HepG2 (cell line): ENCODE results near the gene TSC22D1. TPM values are rescaled to one million over a fixed set of nuclear protein-coding genes. Genes with fewer than 3 reads are reported as not detected.

Experiments used
- ATAC-seq: fragments of 200-7000 bp; cut with Tn5 transposase; 3 replicates; pipeline ENCODE4 v1.9.1; 2020; ENCODE audit warnings: mild to moderate bottlenecking, moderate library complexity
- BruUV-seq: library from RNA; stranded (reverse); fragments of 400-500 nt; replicated peaks from 2 replicates; lab custom pipeline; 2021; lab: Mats Ljungman, UMichigan
- CTCF ChIA-PET: fragments of 300-600 bp; formaldehyde crosslinking; extraction: SDS; loops from one replicate; lab custom pipeline; 2021; ENCODE audit warnings: low total read pairs, inconsistent platforms, low intra/inter-chr PET ratio; lab: Yijun Ruan, JAX
- POLR2A ChIA-PET: fragments of 350-600 bp; sonication (Branson Sonifier 250); formaldehyde crosslinking; loops from one replicate; lab custom pipeline; 2020; ENCODE audit warnings: antibody characterized with exemption, inconsistent platforms; lab: Yijun Ruan, JAX
- DNase-seq: peaks from one replicate; pipeline ENCODE4 v3.0.0-alpha.2; 2015; ENCODE audit warnings: low spot score
- FAIRE-seq: peaks from 3 replicates; lab custom pipeline; 2011; peaks lifted over from hg19 to GRCh38; lab: Jason Lieb, UNC
- H2AFZ ChIP-seq: one replicate; pipeline ENCODE4 v1.6.1; 2011; ENCODE audit warnings: low read length, inconsistent platforms
- H3K27ac ChIP-seq: fragments of 300-600 bp; 3 replicates; pipeline ENCODE4 v1.8.0; 2011; ENCODE audit warnings: mixed run types, mild to moderate bottlenecking, mixed read lengths, low read length, inconsistent platforms; ENCODE audit not compliant: insufficient read depth; ENCODE audit errors: extremely low read length
- H3K27me3 ChIP-seq, 2 experiments: fragments of 200-600 bp in 1 of 2; 2 replicates in 1 of 2; 3 replicates in 1 of 2; pipeline versions ENCODE4 v1.6.0 to v1.8.0; 2011; ENCODE audit warnings: low read length in 2 of 2, mild to moderate bottlenecking in 2 of 2, moderate library complexity in 2 of 2, inconsistent platforms in 1 of 2; ENCODE audit not compliant: insufficient read depth in 2 of 2, control insufficient read depth in 1 of 2
- H3K36me3 ChIP-seq, 2 experiments: fragments of 200-600 bp in 1 of 2; replicated peaks in 1 of 2; 2 replicates in 1 of 2; 3 replicates in 1 of 2; pipeline versions ENCODE4 v1.5.1 to v1.8.0; 2011; ENCODE audit warnings: low read length in 2 of 2, inconsistent platforms in 1 of 2; ENCODE audit not compliant: insufficient read depth in 2 of 2, control insufficient read depth in 1 of 2
- H3K4me1 ChIP-seq: 2 replicates; pipeline ENCODE4 v1.5.1; 2012; ENCODE audit warnings: low read length, inconsistent platforms; ENCODE audit not compliant: insufficient read depth
- H3K4me2 ChIP-seq: 2 replicates; pipeline ENCODE4 v1.6.0; 2011; ENCODE audit warnings: low read depth, low read length, inconsistent platforms
- H3K4me3 ChIP-seq, 3 experiments: fragments of 200-600 bp in 1 of 3; sonication (generic), shearing (Covaris generic) in 1 of 3; replicated peaks in 1 of 3; 2 replicates each; pipeline ENCODE4 v1.5.1; 2011 to 2016; ENCODE audit warnings: low read length in 3 of 3, inconsistent platforms in 2 of 3, low read depth in 2 of 3, mild to moderate bottlenecking in 2 of 3, control low read depth in 1 of 3, mixed read lengths in 1 of 3; ENCODE audit not compliant: insufficient read depth in 1 of 3
- H3K79me2 ChIP-seq: one replicate; pipeline ENCODE4 v1.6.1; 2011; ENCODE audit warnings: low read length, inconsistent platforms; ENCODE audit not compliant: insufficient read depth
- H3K9ac ChIP-seq: 2 replicates; pipeline ENCODE4 v1.6.0; 2011; ENCODE audit warnings: mild to moderate bottlenecking, low read depth, low read length, inconsistent platforms; ENCODE audit not compliant: insufficient read depth
- H3K9me3 ChIP-seq: 2 replicates; pipeline ENCODE4 v1.5.1; 2012; ENCODE audit warnings: mild to moderate bottlenecking, low read length
- H4K20me1 ChIP-seq: 2 replicates; pipeline ENCODE4 v1.6.0; 2011; ENCODE audit warnings: inconsistent platforms, mild to moderate bottlenecking, low read length, moderate library complexity; ENCODE audit not compliant: insufficient read depth
- ELF4 ChIP-seq: sonication (generic); formaldehyde crosslinking; IDR thresholded peaks from 2 replicates; pipeline ENCODE4 v1.5.0; 2020; ENCODE audit warnings: missing genetic modification reagents, mild to moderate bottlenecking, moderate library complexity, borderline replicate concordance
- HDAC2 ChIP-seq: sonication (generic); formaldehyde crosslinking; IDR thresholded peaks from 2 replicates; pipeline ENCODE4 v1.4.0; 2020; ENCODE audit warnings: missing genetic modification reagents
- KDM2A ChIP-seq: sonication (generic); formaldehyde crosslinking; IDR thresholded peaks from 2 replicates; pipeline ENCODE4 v1.4.0; 2020; ENCODE audit warnings: low read depth, missing genetic modification reagents, borderline replicate concordance
- MEF2D ChIP-seq: sonication (generic); formaldehyde crosslinking; IDR thresholded peaks from 2 replicates; pipeline ENCODE4 v1.5.1; 2020; ENCODE audit warnings: mild to moderate bottlenecking, missing genetic modification reagents
- NCOR1 ChIP-seq: fragments of 200-600 bp; sonication (generic); IDR thresholded peaks from 2 replicates; pipeline ENCODE4 v1.7.0; 2017; ENCODE audit warnings: antibody characterized with exemption, low read length, borderline replicate concordance
- NR2F6 ChIP-seq, 2 experiments: IDR thresholded peaks; 2 replicates each; pipeline ENCODE4 v1.6.1; 2016; ENCODE audit warnings: antibody characterized with exemption in 1 of 2, mild to moderate bottlenecking in 1 of 2
- POLR2G ChIP-seq: fragments of 200-400 bp; formaldehyde crosslinking; IDR thresholded peaks from 2 replicates; pipeline ENCODE4 v1.6.1; 2018; ENCODE audit warnings: mild to moderate bottlenecking, low read depth, low read length, moderate library complexity
- RXRB ChIP-seq: IDR thresholded peaks from 2 replicates; pipeline ENCODE4 v1.6.1; 2016; ENCODE audit warnings: borderline replicate concordance, missing genetic modification reagents, missing compliant biosample characterization
- SAP130 ChIP-seq: IDR thresholded peaks from 2 replicates; pipeline ENCODE4 v1.6.1; 2016; ENCODE audit warnings: low read depth
- SOX13 ChIP-seq, 3 experiments: fragments of 450-650 bp in 1 of 3; sonication (generic) in 1 of 3; formaldehyde crosslinking in 1 of 3; IDR thresholded peaks in 2 of 3; conservative IDR thresholded peaks in 1 of 3; 2 replicates each; pipeline versions ENCODE4 v1.5.0 to v1.6.1; 2016 to 2020; ENCODE audit warnings: antibody characterized with exemption in 1 of 3, mild to moderate bottlenecking in 1 of 3, missing compliant biosample characterization in 1 of 3, missing genetic modification reagents in 1 of 3, moderate library complexity in 1 of 3
- SP5 ChIP-seq: IDR thresholded peaks from 2 replicates; pipeline ENCODE4 v1.6.1; 2016; ENCODE audit warnings: low read depth, borderline replicate concordance
- TFAP4 ChIP-seq: sonication (generic); IDR thresholded peaks from 2 replicates; pipeline ENCODE4 v1.6.1; 2016; ENCODE audit warnings: low read depth, borderline replicate concordance
- TFDP2 ChIP-seq: sonication (generic); formaldehyde crosslinking; IDR thresholded peaks from 2 replicates; pipeline ENCODE4 v1.4.0; 2020; ENCODE audit warnings: missing genetic modification reagents
- ZFX ChIP-seq: sonication (generic); formaldehyde crosslinking; IDR thresholded peaks from 2 replicates; pipeline ENCODE4 v1.4.0; 2020; ENCODE audit warnings: mild to moderate bottlenecking, low read depth, missing genetic modification reagents, moderate library complexity
- ZNF644 ChIP-seq: IDR thresholded peaks from 2 replicates; pipeline ENCODE4 v1.6.1; 2016; ENCODE audit warnings: low read depth
- WGBS: methylation state at CpG from one replicate; pipeline ENCODE4 v1.1.6; 2017; ENCODE audit warnings: low lambda C conversion rate; 5-methylcytosine and 5-hydroxymethylcytosine counted together
- in situ Hi-C: cut with HindIII; loops from 2 replicates; pipeline ENCODE4 v1.10.0; 2017; ENCODE audit warnings: low pct_unique_long_range_greater_than_20kb; ENCODE audit not compliant: extremely low pct_ligation_motif_present
- intact Hi-C: fragments of 100-400 bp; cut with micrococcal nuclease; formaldehyde crosslinking; loops from one replicate; pipeline ENCODE4 v1.10.0; 2022; ENCODE audit not compliant: unreplicated experiment
- polyA plus RNA-seq, 8 experiments: library from polyadenylated mRNA; depleted of rRNA in 3 of 8; stranded (reverse) in 7 of 8; unstranded in 1 of 8; fragments of >200 nt; fragmentation: Illumina TruSeq in 4 of 8; extraction: Trizol in 4 of 8; gene quantifications; 2 replicates each; pipeline versions ENCODE4 v1.2.1 to v1.2.3, GENCODE V29; 2011 to 2016; ENCODE audit warnings: low read depth in 4 of 8, missing spikeins in 1 of 8, mixed read lengths in 1 of 8; ENCODE audit not compliant: insufficient read depth in 1 of 8
- total RNA-seq, 5 experiments: library from RNA; depleted of rRNA; stranded (reverse); fragments of >200 nt; fragmentation: Illumina TruSeq; extraction: Trizol; gene quantifications; 2 replicates each; pipeline ENCODE4 v1.2.3, GENCODE V29; 2016; ENCODE audit warnings: low read depth in 1 of 5

Gene TSC22D1
- total and polyA plus RNA-seq, 2 of the 13 experiments (the other 11 are each of a cell fraction or from before 2014, with no cell fraction given), result 18.4 to 35.7 TPM

- 0 out of 2 replicates have a peak, but pooled peaks have one; percentile 23 for TF ChIP-seq POLR2G
- TF ChIP-seq TFDP2 (CRISPR knock-in tag), result no peak
- Histone ChIP-seq H3K4me3 (no peak overlapping the region), H2AFZ (no peak overlapping the region), H3K4me1 (peaks cover 56% of the 10 kb centered on the region), H3K36me3 (peaks cover 6 to 15% of the 10 kb centered on the region in 2 experiments; a peak in 3 of 5 replicates), H3K4me2 (no peak overlapping the region), H3K9ac (no peak overlapping the region), H3K27ac (no peak overlapping the region), H4K20me1 (no peaks in the 10 kb centered on the region), H3K27me3 (no peaks in the 10 kb centered on the region; a peak in 1 of 5 replicates), H3K9me3 (no peaks in the 10 kb centered on the region), H3K79me2 (peaks cover 10% of the 10 kb centered on the region)
- no peak for FAIRE-seq
- in situ Hi-C loops (no loop called here), intact Hi-C loops (no loop called here)
- DNase-seq, result no peak
- ChIA-PET CTCF (no interaction called here), POLR2A (interaction anchor here (1.1 kb wide), 1 partner anchor 27 kb away, joined by 3 read pairs; no protein-coding TSS in a partner anchor)
- BruUV-seq, result no TSS peak
- 98% methylated on average over 5 of the region's 5 CpGs for WGBS
- ATAC-seq, result no peak
These were observed 143.5 kb downstream of the TSC22D1 start for GRCh38 chr13:44432650-44433049.

GRCh38 chr13:44431150-44431549, 145.0 kb downstream of the TSC22D1 start:
- H4K20me1 ChIP-seq, result no peaks in the 10 kb centered on the region
- H3K4me3 ChIP-seq, result no peak overlapping the region
- peaks cover 51% of the 10 kb centered on the region for H3K4me1 ChIP-seq
- H3K27me3 ChIP-seq, result no peaks in the 10 kb centered on the region; a peak in 1 of 5 replicates
- CTCF ChIA-PET, result no interaction called here
- peaks cover 6% of the 10 kb centered on the region for H3K79me2 ChIP-seq
- no peak overlapping the region for H3K9ac ChIP-seq
- H3K9me3 ChIP-seq, result no peaks in the 10 kb centered on the region
- WGBS, result 50% methylated on average over 4 of the region's 4 CpGs
- intact Hi-C loops (no loop called here), in situ Hi-C loops (no loop called here)
- POLR2A ChIA-PET, result interaction anchor here (1.1 to 4.7 kb wide), 4 partner anchors 17 to 552 kb away, joined by 3 to 31 read pairs (median 4); partner anchors contain the start of genes CCDC122 and LACC1
- peak overlapping the region; percentile 37; the same call in 1 of the 2 replicates for H3K4me2 ChIP-seq
- no peak overlapping the region for H3K27ac ChIP-seq
- peak; percentile 65 for ATAC-seq
- BruUV-seq, result no TSS peak
- DNase-seq, result peak; percentile 70
- no peak overlapping the region for H2AFZ ChIP-seq
- peaks cover 6 to 15% of the 10 kb centered on the region in 2 experiments; a peak in 3 of 5 replicates for H3K36me3 ChIP-seq
- peak; percentile 75 for FAIRE-seq
- TF ChIP-seq ELF4 (CRISPR knock-in tag) (no peak), HDAC2 (CRISPR knock-in tag) (0 out of 2 replicates have a peak, but pooled peaks have one; percentile 22), SP5 (CRISPR knock-in tag) (no peak), MEF2D (CRISPR knock-in tag) (0 out of 2 replicates have a peak, but pooled peaks have one; percentile 20), ZNF644 (CRISPR knock-in tag) (0 out of 2 replicates have a peak, but pooled peaks have one; percentile 34), KDM2A (peak; percentile 44; the same call in 1 of the 2 replicates), SAP130 (CRISPR knock-in tag) (peak; percentile 65), TFAP4 (peak; percentile 98), ZFX (CRISPR knock-in tag) (peak; percentile 56), RXRB (CRISPR knock-in tag) (0 out of 2 replicates have a peak, but pooled peaks have one; percentile 25), SOX13 (IDR thresholded peaks at IDR 0.05) (no peak), SOX13 (CRISPR knock-in tag; conservative IDR thresholded peaks at IDR 0.05 in 1 of 2, IDR thresholded peaks at IDR 0.05 in 1 of 2) (0 out of 4 replicates have a peak, but pooled peaks of 1 of the 2 experiments have one; percentile 23), NR2F6 (IDR thresholded peaks at IDR 0.05) (0 out of 2 replicates have a peak, but pooled peaks have one; percentile 11), NR2F6 (CRISPR knock-in tag; IDR thresholded peaks at IDR 0.05) (0 out of 2 replicates have a peak, but pooled peaks have one; percentile 23), NCOR1 (peak; percentile 56; the same call in 1 of the 2 replicates)
